HFF-Myc (cell line): ENCODE results near the gene AP3D1.

Experiments
- DNase-seq: peaks from one replicate; pipeline ENCODE4 v3.0.0-alpha.2; 2011; ENCODE audit warnings: low read depth; ENCODE audit errors: extremely low read depth
- H3K4me3 ChIP-seq: replicated peaks from 2 replicates; pipeline ENCODE4 v1.5.1; 2011; ENCODE audit warnings: low read depth, mild to moderate bottlenecking, control low read depth, low read length
- TF ChIP-seq, protein P1 (sequence below): IDR thresholded peaks from 2 replicates; pipeline ENCODE4 v1.5.1; 2012; ENCODE audit warnings: mild to moderate bottlenecking, low read depth, low read length, control low read depth; ENCODE audit errors: missing control alignments

The AP3D1 gene

DNA sequence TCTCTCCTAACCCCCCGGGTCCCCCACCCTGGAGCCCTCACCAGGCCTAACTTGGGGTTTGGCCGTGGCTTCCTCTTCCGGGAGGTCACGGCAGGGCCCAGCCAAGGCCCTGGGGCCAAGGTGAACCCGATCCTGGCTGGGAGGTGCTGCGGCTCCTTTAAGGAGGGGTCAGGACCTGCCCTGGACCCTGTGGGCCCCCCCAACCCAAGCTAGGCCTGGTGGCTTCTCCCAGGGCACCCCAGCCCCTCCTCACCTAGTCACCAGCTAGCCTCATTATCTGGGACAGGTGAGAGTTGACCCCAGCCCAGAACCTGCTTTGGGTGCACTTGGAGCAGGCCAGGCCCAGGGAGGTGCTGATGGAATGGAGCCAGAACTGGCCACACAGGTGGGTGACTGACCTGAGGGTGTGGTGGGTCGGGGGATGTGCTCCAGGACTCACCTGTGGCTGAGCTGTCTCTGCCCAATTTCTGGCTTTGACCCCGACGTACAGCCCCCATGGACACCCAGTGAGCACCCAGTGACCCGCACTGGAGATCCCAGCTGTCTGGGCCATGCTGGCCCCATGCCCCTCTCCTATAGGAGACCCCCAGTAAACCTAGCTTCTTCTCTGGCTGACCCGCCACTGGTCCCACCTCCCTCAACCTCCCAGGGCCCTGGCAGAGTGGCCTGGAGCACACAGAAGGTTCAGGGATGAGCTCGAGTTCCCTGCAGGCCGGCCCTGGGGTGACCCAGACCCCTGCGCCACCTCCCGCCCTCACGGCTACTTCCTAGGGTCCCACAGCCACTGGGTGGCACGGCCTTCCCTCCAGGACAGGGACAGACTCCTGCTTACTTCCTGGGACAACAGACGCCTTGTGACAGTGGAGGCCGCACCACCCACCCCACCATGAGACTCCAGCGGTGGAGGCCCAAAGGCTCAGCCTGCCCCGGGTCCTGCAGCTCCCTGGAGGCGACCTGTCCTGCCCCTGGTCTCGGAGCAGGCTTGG, 93.6 kb downstream of the AP3D1 start:
- TF ChIP-seq, protein P1, sequence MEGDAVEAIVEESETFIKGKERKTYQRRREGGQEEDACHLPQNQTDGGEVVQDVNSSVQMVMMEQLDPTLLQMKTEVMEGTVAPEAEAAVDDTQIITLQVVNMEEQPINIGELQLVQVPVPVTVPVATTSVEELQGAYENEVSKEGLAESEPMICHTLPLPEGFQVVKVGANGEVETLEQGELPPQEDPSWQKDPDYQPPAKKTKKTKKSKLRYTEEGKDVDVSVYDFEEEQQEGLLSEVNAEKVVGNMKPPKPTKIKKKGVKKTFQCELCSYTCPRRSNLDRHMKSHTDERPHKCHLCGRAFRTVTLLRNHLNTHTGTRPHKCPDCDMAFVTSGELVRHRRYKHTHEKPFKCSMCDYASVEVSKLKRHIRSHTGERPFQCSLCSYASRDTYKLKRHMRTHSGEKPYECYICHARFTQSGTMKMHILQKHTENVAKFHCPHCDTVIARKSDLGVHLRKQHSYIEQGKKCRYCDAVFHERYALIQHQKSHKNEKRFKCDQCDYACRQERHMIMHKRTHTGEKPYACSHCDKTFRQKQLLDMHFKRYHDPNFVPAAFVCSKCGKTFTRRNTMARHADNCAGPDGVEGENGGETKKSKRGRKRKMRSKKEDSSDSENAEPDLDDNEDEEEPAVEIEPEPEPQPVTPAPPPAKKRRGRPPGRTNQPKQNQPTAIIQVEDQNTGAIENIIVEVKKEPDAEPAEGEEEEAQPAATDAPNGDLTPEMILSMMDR: no peak
- no peak overlapping the region for H3K4me3 ChIP-seq
- no peak for DNase-seq

DNA sequence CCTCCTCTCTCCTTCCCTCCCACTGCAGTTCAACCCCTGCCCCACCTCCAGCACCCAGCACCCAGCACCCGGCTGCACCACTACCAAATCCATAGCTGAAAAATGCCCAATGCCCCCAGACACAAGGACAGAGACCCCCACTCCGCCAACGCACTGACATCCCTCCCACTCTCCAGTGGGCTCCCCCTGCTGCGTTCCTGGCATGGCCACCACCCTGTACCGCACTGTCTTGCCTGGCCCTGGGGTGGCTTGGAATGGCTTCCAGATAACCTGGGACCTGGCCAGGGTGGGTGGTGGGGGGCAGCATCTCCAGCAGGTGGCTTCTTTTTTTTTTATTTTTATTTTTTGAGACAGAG, 94.6 kb downstream of the AP3D1 start:
- no peak overlapping the region for H3K4me3 ChIP-seq
- TF ChIP-seq, protein P1: no peak
- no peak for DNase-seq

DNA sequence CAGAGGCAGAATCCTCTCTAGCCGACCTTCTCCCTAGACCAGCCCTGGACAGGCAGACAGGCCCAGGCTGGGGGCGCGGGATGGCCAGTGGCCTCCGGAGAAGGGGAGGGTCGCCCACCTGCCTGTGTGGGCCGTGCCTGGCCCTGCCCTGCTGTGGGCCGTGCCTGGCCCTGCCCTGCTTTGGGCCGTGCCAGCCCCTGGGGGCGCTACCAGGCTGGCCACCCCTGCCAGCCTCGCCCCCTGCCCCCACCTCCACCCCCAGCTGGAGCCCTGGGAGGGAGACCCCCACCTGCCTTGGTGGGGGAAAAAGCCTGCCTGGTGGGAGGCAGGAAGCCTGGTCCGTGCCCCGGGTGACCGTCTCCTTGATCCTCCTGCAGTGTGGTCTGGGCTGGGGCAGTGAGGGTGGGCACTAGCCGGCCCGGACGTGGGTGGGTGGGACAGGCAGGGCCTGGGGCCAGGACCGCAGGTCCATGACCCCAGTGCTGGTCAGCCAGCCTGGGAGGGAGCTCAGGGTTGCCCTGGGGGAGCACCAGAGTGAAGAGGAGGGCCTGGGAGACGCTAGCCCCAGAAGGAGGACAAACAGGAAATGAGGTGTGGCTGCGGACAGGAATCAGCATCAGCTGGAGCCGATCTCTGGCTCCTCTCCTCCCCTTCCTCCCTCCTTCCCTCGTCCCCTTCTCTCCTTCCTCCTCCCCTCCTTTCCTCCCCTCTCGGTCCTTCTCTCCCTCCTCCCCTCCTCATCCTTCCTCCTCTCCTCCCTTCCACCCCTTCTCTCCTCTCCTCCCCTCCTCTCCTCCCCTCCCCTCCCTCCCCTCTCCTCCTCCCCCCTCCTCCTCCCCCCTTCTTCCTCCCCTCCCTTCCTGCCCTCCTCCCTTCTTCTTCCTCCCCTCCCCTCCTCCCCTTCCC, 95.2 kb downstream of the AP3D1 start:
- H3K4me3 ChIP-seq: 0 out of 2 replicates have a peak overlapping the region, but pooled peaks have one; percentile 16
- DNase-seq: peak; percentile 69

DNA sequence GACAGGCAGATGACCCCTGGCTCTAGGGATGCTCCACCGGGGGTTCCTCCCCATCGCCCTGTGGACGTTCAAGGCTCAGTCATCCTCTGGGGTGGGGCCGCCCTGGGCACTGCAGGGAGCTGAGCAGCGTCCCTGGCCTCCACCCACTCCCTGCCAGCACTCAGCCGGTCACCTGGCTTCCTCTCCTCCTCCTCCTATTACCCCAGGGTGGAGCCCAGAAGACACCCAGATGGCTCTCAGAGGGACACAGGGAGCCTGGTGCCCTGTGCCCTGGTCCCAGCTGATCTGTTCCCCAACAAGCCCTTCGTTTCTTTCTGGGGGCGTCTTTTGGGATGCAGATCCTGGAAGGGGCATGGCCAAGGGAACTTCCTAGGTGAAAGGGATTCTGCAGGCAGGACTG, 96.6 kb downstream of the AP3D1 start:
- TF ChIP-seq, protein P1: no peak
- no peak for DNase-seq
- no peak overlapping the region for H3K4me3 ChIP-seq

More for the DNA sequence above, 95.2 kb downstream of the AP3D1 start:
- TF ChIP-seq, protein P1: no peak

DNA sequence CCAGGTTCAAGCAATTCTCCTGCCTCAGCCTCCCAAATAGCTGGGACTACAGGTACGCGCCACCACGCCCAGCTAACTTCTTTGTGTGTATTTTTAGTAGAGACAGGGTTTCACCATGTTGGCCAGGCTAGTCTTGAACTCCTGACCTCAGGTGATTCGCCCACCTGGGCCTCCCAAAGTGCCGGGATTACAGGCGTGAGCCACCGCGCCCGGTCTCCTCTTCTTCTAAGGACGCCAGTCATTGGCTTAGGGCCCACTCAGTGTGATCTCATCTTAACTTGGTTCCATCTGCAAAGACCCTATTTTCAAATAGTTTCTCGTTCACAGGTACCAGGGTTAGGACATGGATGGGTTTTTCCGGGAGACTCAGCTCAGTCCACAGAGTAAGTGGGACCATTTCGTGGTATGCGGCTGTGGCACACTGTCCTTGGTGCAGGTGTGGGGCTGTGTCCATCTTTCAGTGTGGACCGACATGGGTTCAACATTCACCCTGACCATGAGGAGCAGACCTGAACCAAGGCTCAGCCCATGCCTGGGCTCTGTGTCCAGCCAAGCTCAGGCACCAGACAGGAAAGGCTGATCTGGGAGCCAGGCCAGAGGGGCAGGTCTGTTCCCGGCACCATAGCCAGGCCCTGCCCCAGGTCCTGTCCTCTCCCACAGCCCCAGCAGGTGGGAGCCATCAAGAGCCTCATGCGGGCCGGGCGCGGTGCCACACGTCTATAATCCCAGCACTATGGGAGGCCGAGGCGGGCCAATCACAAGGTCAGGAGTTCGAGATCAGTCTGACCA, 97.6 kb downstream of the AP3D1 start:
- DNase-seq: no peak
- H3K4me3 ChIP-seq: no peak overlapping the region
- TF ChIP-seq, protein P1: no peak
